SJSA1 (cell line): Measurements from ENCODE around the gene TRAF3. TPM values are rescaled to one million over a fixed set of nuclear protein-coding genes. Genes with fewer than 3 reads are reported as not detected.

Experiments used
- DNase-seq, 2 experiments: peaks; one replicate each; pipeline ENCODE4 v3.0.0-alpha.2; 2015 to 2020; ENCODE audit warnings: low spot score in 2 of 2, low read depth in 1 of 2
- H3K27ac ChIP-seq: fragments of 250-450 bp; sonication (Bioruptor Pico); 2 replicates; pipeline ENCODE4 v1.5.1; 2020; ENCODE audit warnings: mild to moderate bottlenecking, moderate library complexity
- H3K27me3 ChIP-seq: fragments of 250-450 bp; sonication (Bioruptor Pico); replicated peaks from 2 replicates; pipeline ENCODE4 v1.5.1; 2020; ENCODE audit warnings: mild to moderate bottlenecking, moderate library complexity
- H3K36me3 ChIP-seq: fragments of 250-450 bp; sonication (Bioruptor Pico); 2 replicates; pipeline ENCODE4 v1.5.1; 2020; ENCODE audit warnings: mild to moderate bottlenecking
- H3K4me1 ChIP-seq: fragments of 250-450 bp; sonication (Bioruptor Pico); replicated peaks from 2 replicates; pipeline ENCODE4 v1.6.1; 2021; ENCODE audit warnings: mild to moderate bottlenecking
- H3K4me3 ChIP-seq: fragments of 250-450 bp; sonication (Bioruptor Pico); 2 replicates; pipeline ENCODE4 v1.5.1; 2020; ENCODE audit warnings: mild to moderate bottlenecking
- H3K9me3 ChIP-seq: fragments of 250-450 bp; sonication (Bioruptor Pico); replicated peaks from 2 replicates; pipeline ENCODE4 v1.5.1; 2020; ENCODE audit warnings: mild to moderate bottlenecking
- total RNA-seq: library from RNA; depleted of rRNA; stranded (reverse); fragments of >200 nt; shearing (Covaris generic); gene quantifications from 2 replicates; pipeline ENCODE4 v1.2.3, GENCODE V29; 2014

Gene TRAF3
- total RNA-seq, 1 experiment from 2014 or later = 24.2 TPM

DNA sequence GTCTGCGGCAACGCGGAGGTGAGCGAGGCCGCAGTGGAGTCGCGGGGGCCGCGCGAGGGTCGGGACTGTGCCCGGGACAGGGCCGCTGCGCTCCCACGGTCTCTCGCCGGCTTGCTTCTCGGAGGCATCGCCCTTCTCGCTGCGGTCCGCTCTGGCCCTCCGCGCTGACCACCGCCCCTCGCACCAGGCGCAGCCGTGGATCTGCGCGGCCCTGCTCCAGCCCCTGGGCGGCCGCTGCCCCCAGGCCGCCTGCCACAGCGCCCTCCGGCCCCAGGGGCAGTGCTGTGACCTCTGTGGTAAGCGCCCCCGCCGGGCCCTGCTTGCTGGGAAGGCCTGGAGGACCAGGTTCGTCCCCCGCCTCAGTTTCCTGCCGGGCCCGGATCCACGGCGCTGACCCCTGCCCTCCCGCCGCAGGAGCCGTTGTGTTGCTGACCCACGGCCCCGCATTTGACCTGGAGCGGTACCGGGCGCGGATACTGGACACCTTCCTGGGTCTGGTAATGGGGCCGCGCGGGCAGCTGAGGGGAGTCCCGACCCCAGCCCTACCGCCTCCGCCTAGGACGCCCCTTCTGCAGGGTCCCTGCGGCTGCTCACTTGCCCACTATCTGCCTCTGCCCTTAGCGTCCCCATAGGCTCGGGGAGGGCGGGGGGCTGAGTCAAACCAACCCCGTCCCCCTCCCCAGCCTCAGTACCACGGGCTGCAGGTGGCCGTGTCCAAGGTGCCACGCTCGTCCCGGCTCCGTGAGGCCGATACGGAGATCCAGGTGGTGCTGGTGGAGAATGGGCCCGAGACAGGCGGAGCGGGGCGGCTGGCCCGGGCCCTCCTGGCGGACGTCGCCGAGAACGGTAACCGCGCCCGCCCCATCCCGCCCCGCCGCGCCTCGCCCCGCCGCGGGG lies 152.2 kb downstream of the TRAF3 start:
- no peaks in the 10 kb centered on the region for H3K9me3 ChIP-seq
- H3K27ac ChIP-seq = no peak overlapping the region
- DNase-seq = no peak
- H3K4me1 ChIP-seq = peaks cover 17% of the 10 kb centered on the region
- H3K27me3 ChIP-seq = peaks cover 31% of the 10 kb centered on the region
- H3K4me3 ChIP-seq = no peak overlapping the region
- peaks cover 20% of the 10 kb centered on the region for H3K36me3 ChIP-seq

DNA sequence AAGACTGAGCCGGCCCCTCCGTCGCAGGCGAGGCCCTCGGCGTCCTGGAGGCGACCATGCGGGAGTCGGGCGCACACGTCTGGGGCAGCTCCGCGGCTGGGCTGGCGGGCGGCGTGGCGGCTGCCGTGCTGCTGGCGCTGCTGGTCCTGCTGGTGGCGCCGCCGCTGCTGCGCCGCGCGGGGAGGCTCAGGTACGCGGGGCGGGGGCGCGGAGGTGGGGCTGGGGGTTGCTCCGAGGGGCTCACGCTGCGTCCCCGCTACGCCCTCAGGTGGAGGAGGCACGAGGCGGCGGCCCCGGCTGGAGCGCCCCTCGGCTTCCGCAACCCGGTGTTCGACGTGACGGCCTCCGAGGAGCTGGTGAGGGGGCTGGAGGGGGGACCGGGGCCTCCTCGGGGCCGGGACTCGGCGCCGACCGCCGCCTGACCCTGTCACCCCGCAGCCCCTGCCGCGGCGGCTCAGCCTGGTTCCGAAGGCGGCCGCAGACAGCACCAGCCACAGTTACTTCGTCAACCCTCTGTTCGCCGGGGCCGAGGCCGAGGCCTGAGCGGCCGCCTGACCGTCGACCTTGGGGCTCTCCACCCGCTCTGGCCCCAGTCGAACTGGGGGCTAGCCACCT lies 153.0 kb downstream of the TRAF3 start:
- H3K4me3 ChIP-seq = no peak overlapping the region
- no peak for DNase-seq

DNA sequence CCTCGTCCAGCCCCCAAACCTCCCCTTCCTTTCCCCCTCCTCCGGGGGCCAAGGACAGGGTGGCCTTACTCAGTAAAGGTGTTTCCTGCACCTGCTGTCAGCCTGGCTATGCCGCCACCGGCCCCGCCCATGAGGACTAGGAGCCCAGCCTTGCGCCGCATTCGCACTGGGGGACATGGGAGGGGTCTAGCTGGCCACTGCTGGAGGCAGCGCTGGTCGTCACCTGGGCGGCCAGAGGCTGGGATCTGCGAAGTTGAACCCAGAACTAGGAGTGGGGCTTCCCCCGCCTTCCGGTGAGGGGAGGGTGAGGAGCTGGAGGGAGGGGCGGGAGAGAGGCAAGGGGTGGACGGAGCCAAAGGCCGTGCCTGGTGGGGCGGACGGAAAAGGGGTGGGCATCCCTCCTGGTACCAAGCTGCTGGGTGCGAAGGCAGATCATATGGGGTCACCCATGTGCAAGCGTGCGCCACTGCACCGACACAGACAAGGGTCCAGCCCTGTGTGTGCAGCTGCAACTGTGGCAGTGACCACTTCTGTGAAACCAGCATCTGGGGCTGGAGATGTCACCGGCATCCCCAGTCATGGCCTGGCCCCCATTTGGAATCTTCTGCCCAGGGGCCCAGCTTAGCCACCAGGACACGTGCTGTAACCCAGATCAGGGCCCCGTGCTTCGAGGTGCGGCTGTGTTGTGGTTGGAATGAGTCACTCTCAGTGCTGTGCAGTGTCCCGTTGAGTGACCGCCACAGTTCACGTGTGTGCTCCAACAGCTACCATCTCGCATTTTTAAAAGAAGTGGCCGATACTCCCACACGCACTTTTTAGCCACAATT lies 153.7 kb downstream of the TRAF3 start:
- H3K27me3 ChIP-seq = peaks cover 30% of the 10 kb centered on the region
- no peak overlapping the region for H3K4me3 ChIP-seq
- H3K4me1 ChIP-seq = peaks cover 17% of the 10 kb centered on the region
- no peaks in the 10 kb centered on the region for H3K9me3 ChIP-seq
- DNase-seq = no peak
- H3K36me3 ChIP-seq = peaks cover 20% of the 10 kb centered on the region
- H3K27ac ChIP-seq = no peak overlapping the region

More for the DNA sequence above, 153.0 kb downstream of the TRAF3 start:
- Histone ChIP-seq H3K27me3 (peaks cover 30% of the 10 kb centered on the region), H3K27ac (no peak overlapping the region), H3K9me3 (no peaks in the 10 kb centered on the region), H3K36me3 (peaks cover 20% of the 10 kb centered on the region), H3K4me1 (peaks cover 17% of the 10 kb centered on the region)

DNA sequence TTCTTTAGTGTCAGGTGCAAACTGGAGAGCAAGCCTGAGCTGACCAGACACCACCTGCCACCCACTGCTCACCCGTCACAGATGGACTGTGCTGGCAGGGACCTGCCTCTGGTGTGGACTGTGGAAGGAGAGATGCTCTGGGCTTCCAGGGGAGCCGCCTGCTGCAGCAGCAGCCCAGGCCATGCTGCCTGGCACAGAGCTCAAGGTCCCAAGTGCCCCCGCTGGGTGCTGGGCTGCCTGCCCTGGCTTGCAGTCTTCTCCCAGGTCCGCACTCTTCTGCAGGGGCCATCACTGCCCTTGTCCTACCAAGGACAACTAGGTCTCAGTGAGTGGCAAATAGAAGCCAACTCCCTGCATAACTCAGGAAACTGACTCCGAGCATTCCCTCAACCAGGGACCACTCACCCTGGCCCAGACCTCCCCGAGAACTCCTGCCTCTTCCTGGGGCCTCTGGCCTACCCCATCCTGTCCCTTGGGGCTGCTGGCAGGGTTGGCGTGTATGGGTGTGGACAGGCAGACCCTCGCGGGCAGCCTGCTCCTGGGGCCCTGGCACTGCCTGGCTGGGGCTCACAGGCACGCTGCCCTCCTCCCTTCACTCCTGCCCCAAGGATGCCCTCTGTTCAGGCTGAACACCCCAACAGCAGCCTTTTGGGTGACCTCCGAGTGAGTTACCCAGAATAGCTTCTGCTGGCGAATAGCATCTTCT lies 154.5 kb downstream of the TRAF3 start:
- Histone ChIP-seq H3K4me3 (no peak overlapping the region), H3K4me1 (peaks cover 17% of the 10 kb centered on the region), H3K36me3 (peaks cover 20% of the 10 kb centered on the region), H3K27ac (no peak overlapping the region), H3K9me3 (no peaks in the 10 kb centered on the region), H3K27me3 (peaks cover 30% of the 10 kb centered on the region)
- no peak for DNase-seq

DNA sequence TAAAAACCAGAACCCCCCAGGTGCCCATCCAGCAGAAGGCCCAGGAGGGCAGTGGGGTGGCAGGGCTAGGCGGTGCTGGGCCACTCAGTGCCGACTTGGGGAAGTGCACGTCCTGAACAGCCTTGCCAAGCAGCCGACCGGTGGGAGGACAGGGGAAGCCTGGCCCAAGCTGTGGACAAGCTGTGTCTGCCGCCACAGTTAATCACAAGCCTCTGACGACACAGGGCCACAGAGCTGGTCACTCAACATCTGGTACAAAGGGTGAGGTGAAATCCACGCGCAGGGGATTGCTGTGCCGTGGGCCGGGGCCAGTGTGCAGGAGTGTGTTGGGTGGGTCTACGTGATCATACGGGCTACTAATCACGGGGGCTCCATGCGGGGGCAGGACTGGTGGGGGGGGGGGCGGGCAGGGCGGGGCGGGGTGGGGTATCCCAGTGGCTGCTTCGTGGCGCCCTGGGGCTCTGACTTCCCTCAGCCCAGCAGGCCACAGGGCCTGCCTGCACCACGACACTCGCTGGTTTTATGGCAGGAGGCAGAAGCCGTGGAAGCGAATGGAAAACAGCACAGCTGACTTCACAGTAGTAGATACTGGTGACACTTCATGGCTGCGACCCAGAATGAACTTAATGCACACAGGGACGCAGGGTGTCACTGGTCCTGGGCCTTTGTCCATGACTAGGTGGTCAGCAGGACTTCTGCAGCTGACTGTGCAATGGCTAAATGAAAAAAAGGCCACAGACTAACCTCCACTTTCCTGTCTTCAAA lies 155.4 kb downstream of the TRAF3 start:
- DNase-seq = no peak
- Histone ChIP-seq H3K27me3 (peaks cover 30% of the 10 kb centered on the region), H3K36me3 (peaks cover 28% of the 10 kb centered on the region), H3K4me1 (peaks cover 17% of the 10 kb centered on the region), H3K4me3 (no peak overlapping the region), H3K9me3 (no peaks in the 10 kb centered on the region), H3K27ac (no peak overlapping the region)

DNA sequence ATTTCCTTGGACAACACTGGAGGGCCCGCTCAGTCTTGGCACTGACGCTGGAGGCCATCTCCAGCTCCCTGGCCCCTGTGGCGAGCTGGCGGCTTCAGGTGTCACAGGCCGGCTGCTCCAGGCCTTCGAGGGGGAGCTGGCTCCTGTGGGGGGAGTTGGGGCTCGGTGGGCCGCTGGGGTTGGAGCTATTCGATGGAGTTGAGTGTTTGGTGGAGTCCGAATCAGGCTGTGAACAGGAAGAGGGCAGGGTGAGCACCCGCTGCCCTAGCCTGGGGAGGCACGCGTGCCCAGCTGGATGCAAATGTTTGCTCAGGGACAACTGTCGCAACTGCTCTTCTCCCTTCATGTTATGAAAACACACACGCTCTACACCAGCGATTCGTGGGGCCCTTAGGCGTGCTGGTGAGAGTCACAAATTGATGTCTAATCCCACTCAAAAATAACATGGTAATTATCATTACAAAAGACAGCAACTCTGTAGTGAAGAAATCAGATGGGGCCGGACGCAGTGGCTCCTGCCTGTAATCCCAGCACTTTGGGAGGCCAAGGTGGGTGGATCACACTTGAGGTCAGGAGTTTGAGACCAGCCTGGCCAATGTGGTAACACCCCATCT lies 156.5 kb downstream of the TRAF3 start:
- no peaks in the 10 kb centered on the region for H3K9me3 ChIP-seq
- H3K36me3 ChIP-seq = peaks cover 37% of the 10 kb centered on the region
- H3K4me1 ChIP-seq = peaks cover 14% of the 10 kb centered on the region
- no peak for DNase-seq
- no peak overlapping the region for H3K27ac ChIP-seq
- H3K27me3 ChIP-seq = peaks cover 21% of the 10 kb centered on the region
- no peak overlapping the region for H3K4me3 ChIP-seq

DNA sequence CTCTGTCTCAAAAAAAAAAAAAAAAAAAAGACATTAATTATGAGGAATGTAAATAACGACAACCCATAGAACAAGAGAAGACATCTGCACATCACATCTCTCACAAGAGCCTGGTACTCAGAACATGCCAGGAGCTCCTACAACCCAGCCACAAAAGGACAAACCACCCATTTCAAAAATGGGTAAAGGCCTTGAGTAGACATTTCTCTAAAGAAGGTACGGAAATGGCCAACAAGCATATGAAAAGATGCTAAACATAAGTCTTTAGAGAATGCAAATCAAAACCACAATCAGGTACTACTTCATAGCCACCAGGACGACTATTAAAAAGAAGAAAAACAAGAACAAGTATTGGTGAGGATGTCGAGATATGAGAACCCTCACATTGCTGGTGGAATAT lies 158.5 kb downstream of the TRAF3 start:
- Histone ChIP-seq H3K4me1 (no peaks in the 10 kb centered on the region; the same call in 1 of the 2 replicates), H3K27me3 (peaks cover under 1% of the 10 kb centered on the region), H3K4me3 (no peak overlapping the region), H3K27ac (no peak overlapping the region), H3K9me3 (no peaks in the 10 kb centered on the region), H3K36me3 (peaks cover 57% of the 10 kb centered on the region)
- DNase-seq = no peak

DNA sequence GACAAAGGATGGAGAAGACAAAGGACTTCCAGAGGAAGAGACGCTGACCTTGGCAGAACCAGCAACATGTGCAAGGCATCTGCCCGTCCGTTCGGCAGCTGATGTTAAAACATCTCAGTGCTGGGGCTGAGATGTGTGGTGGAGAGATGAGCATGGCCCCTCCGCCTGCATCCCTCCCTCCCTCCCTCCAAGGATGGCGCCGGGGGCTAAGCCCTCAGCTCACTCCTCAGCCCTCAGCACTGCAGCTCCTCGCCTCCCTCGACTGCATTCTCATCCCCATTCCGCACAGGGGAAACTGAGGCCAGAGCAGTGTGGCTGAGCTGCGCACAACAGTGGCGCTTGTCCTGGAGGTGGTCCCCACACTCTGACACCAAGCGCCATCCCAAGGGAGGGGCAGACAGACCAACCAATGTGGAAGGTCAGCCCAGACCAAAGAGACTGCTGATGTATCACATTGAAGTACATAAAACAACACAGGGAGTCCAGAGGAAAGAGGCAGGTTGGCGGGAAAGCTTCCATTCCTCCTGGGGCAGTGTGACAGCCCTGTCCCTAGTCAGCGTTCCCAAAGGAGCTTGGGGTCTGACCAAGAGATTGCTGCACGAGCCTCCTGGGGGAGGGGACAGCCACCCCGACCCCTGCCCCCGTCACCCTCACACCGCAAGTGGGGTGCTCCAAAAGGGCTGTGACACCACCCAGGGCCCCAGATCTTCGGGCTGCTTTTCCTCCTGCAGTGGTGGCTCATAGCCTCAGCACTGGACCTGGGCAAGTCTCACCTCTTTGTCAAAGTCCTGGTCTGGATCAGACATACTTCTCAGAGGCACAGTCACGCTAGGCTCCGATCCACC lies 160.3 kb downstream of the TRAF3 start:
- H3K9me3 ChIP-seq = no peaks in the 10 kb centered on the region
- peaks cover 68% of the 10 kb centered on the region for H3K36me3 ChIP-seq

DNA sequence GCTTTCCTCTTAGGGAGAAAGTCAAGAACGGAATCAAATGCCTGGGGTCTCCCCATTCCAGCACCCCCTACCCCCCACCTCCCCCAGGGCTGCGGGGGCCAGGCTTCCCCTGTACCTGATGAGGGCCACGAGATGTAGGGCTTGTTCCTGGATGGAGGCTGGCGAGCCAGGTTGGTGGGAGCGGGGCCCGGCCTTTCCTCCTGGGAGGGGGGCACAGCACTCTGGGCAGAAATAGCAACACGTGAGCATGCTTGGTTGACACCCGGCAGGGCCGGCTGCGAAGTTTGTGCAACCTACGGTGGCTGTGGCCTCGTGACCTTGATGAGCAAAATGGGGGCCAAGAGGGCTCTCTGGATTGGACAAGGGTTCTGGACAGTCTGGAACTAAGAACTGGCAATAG lies 160.9 kb downstream of the TRAF3 start:
- Histone ChIP-seq H3K4me3 (no peak overlapping the region), H3K36me3 (peaks cover 68% of the 10 kb centered on the region), H3K4me1 (no peaks in the 10 kb centered on the region), H3K27ac (no peak overlapping the region), H3K27me3 (no peaks in the 10 kb centered on the region), H3K9me3 (no peaks in the 10 kb centered on the region)
- DNase-seq = no peak

More for the DNA sequence above, 160.3 kb downstream of the TRAF3 start:
- H3K27me3 ChIP-seq = no peaks in the 10 kb centered on the region
- H3K4me3 ChIP-seq = no peak overlapping the region
- H3K27ac ChIP-seq = no peak overlapping the region
- DNase-seq = no peak
- H3K4me1 ChIP-seq = no peaks in the 10 kb centered on the region

DNA sequence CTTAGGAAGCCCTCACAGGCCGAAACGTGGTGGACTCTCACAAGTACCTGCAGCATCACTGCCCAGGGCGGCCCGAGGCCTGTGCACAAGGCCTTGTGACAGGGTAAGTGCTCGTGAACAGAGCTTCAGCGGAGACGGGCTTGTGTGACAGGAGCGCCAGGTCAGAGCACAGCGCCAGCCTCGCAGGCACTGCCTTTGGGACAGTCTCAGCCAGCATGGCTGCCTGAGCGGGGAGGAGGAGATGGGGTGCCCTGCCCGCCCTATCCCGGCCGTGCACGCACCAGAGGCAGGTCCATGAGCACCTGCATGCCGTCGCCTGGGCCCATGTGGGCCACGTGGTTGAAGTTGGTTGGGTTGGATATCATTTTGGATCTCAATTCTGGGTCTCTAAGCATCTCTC lies 162.1 kb downstream of the TRAF3 start:
- no peak for DNase-seq
- Histone ChIP-seq H3K9me3 (no peaks in the 10 kb centered on the region), H3K27ac (no peak overlapping the region), H3K36me3 (peaks cover 70% of the 10 kb centered on the region), H3K27me3 (no peaks in the 10 kb centered on the region), H3K4me1 (no peaks in the 10 kb centered on the region), H3K4me3 (no peak overlapping the region)

DNA sequence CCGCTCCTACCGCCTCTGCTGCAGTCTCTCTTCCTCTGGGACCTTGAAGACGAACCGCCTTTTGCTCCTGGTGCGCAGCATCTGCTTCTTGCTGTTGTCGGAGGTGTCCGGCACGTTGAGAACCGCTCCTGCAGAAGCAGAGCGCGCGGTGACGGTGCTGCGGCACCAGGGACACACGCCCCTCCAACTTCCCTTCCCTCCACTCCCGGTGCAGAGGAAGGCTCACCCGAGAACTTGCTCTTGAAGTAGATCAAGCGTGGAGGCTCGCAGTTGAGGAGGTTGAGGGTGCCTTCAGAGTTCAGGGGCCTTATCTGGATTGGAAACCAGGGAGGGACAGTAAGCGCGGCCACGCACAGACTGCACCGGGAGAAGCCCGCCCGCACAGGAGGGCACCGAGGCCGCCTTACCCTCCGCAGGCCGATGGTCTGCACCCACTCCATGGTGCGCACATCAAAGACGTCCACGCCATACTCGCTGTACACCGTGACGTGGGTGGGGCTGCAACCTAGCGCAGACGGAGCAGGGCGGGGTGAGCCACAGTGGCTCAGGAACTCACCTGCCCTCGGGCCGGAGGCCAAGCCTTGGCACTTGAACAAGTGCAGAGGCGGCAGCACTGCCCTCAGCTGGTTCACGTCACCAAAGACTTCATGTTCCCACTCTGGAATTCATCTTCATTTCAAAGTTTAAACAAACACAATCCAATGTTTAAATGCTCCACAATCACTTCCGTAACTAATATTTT lies 162.7 kb downstream of the TRAF3 start:
- DNase-seq = no peak
- Histone ChIP-seq H3K9me3 (no peaks in the 10 kb centered on the region), H3K4me1 (peaks cover 2% of the 10 kb centered on the region), H3K4me3 (no peak overlapping the region), H3K27me3 (no peaks in the 10 kb centered on the region), H3K27ac (no peak overlapping the region), H3K36me3 (peaks cover 77% of the 10 kb centered on the region)
